HG03442 (cell line): Measurements from ENCODE around the gene UBE3B.

Source experiments
- ATAC-seq: cut with Tn5 transposase; IDR thresholded peaks from one replicate; pipeline ENCODE4 v1.9.1; 2021; ENCODE audit warnings: mild to moderate bottlenecking, moderate library complexity; ENCODE audit not compliant: unreplicated experiment

The UBE3B gene

GRCh38 chr12:109549613-109550270, 72.3 kb downstream of the UBE3B start:
- ATAC-seq = no peak

- ATAC-seq = no peak
Measured at GRCh38 chr12:109550281-109550680, 72.8 kb downstream of the UBE3B start.

- no peak for ATAC-seq
Measured at GRCh38 chr12:109551108-109551507, 73.7 kb downstream of the UBE3B start.

- no peak for ATAC-seq
Measured at GRCh38 chr12:109552971-109553370, 75.5 kb downstream of the UBE3B start.

GRCh38 chr12:109553483-109553882, 76.0 kb downstream of the UBE3B start:
- no peak for ATAC-seq

- ATAC-seq = no peak
Measured at GRCh38 chr12:109553906-109554500, 76.6 kb downstream of the UBE3B start.

GRCh38 chr12:109554761-109555160, 77.3 kb downstream of the UBE3B start:
- ATAC-seq = no peak

- no peak for ATAC-seq
Measured at GRCh38 chr12:109555431-109556315, 78.2 kb downstream of the UBE3B start.

- no peak for ATAC-seq
Measured at GRCh38 chr12:109557200-109557599, 79.8 kb downstream of the UBE3B start.

- no peak for ATAC-seq
Measured at GRCh38 chr12:109557805-109558204, 80.4 kb downstream of the UBE3B start.

- no peak for ATAC-seq
Measured at GRCh38 chr12:109558374-109559199, 81.2 kb downstream of the UBE3B start.

- no peak for ATAC-seq
Measured at GRCh38 chr12:109559200-109559505, 81.7 kb downstream of the UBE3B start.

GRCh38 chr12:109559601-109560000, 82.2 kb downstream of the UBE3B start:
- ATAC-seq = no peak

- no peak for ATAC-seq
Measured at GRCh38 chr12:109560867-109561710, 83.7 kb downstream of the UBE3B start.

- no peak for ATAC-seq
Measured at GRCh38 chr12:109561711-109562030, 84.2 kb downstream of the UBE3B start.

- ATAC-seq = no peak
Measured at GRCh38 chr12:109562871-109563270, 85.4 kb downstream of the UBE3B start.

GRCh38 chr12:109563291-109564284, 86.2 kb downstream of the UBE3B start:
- no peak for ATAC-seq

- no peak for ATAC-seq
Measured at GRCh38 chr12:109566424-109566823, 89.0 kb downstream of the UBE3B start.

- ATAC-seq = no peak
Measured at GRCh38 chr12:109567296-109567695, 89.9 kb downstream of the UBE3B start.
